Panc1 (cell line): ENCODE results near the gene BIVM. TPM values are rescaled to one million over a fixed set of nuclear protein-coding genes. Genes with fewer than 3 reads are reported as not detected.

Source experiments
- ATAC-seq: fragments of 200-7000 bp; cut with Tn5 transposase; 2 replicates; pipeline ENCODE4 v1.9.1; 2020; ENCODE audit warnings: mild to moderate bottlenecking, moderate library complexity
- BruUV-seq: library from RNA; stranded (reverse); fragments of 400-500 nt; replicated peaks from 2 replicates; lab custom pipeline; 2021; lab: Mats Ljungman, UMichigan
- CTCF ChIA-PET: fragments of 300-600 bp; sonication (Branson Sonifier 250); formaldehyde crosslinking; loops from one replicate; lab custom pipeline; 2022; ENCODE audit warnings: antibody characterized with exemption; lab: Charles Lee
- POLR2A ChIA-PET: fragments of 300-600 bp; sonication (Branson Sonifier 250); formaldehyde crosslinking; loops from one replicate; lab custom pipeline; 2022; ENCODE audit warnings: antibody characterized with exemption; lab: Charles Lee
- DNase-seq: peaks from one replicate; pipeline ENCODE4 v3.0.0-alpha.2; 2010; ENCODE audit warnings: low read depth, low spot score
- H3K27ac ChIP-seq: 2 replicates; pipeline ENCODE4 v1.5.1; 2011; ENCODE audit warnings: mild to moderate bottlenecking, low read length, inconsistent platforms
- H3K27me3 ChIP-seq: fragments of 200-500 bp; sonication (Bioruptor generic); 2 replicates; pipeline ENCODE4 v1.6.0; 2014; ENCODE audit warnings: low read length, inconsistent platforms; ENCODE audit not compliant: control insufficient read depth, insufficient read depth
- H3K36me3 ChIP-seq: fragments of 200-500 bp; sonication (Bioruptor generic); 2 replicates; pipeline ENCODE4 v1.5.1; 2014; ENCODE audit warnings: inconsistent platforms, mild to moderate bottlenecking, low read length, moderate library complexity; ENCODE audit not compliant: control insufficient read depth, insufficient read depth
- H3K4me1 ChIP-seq: 2 replicates; pipeline ENCODE4 v1.5.1; 2011; ENCODE audit warnings: inconsistent platforms, mild to moderate bottlenecking, low read length, moderate library complexity; ENCODE audit not compliant: control insufficient read depth, insufficient read depth
- H3K4me3 ChIP-seq, 2 experiments: 2 replicates each; pipeline ENCODE4 v1.5.1; 2011 to 2012; ENCODE audit warnings: low read depth in 2 of 2, low read length in 2 of 2, mild to moderate bottlenecking in 2 of 2, inconsistent platforms in 1 of 2, moderate library complexity in 1 of 2
- H3K9me3 ChIP-seq: fragments of 200-500 bp; sonication (Bioruptor generic); 2 replicates; pipeline ENCODE4 v1.5.1; 2014; ENCODE audit warnings: low read depth, mild to moderate bottlenecking, inconsistent platforms, low read length, moderate library complexity; ENCODE audit not compliant: control insufficient read depth, insufficient read depth
- CTCF ChIP-seq: fragments of 450-650 bp; IDR thresholded peaks from 2 replicates; pipeline ENCODE4 v1.5.1; 2017; ENCODE audit warnings: mild to moderate bottlenecking
- POLR2AphosphoS5 ChIP-seq: IDR thresholded peaks from 2 replicates; pipeline ENCODE4 v1.6.1; 2012; ENCODE audit warnings: mild to moderate bottlenecking, low read depth, low read length, moderate library complexity
- SIN3A ChIP-seq: IDR thresholded peaks from 2 replicates; pipeline ENCODE4 v1.6.1; 2012; ENCODE audit warnings: low read depth, mild to moderate bottlenecking, low read length, moderate library complexity, borderline replicate concordance; ENCODE audit not compliant: insufficient read depth
- TCF7L2 ChIP-seq: IDR thresholded peaks from 2 replicates; pipeline ENCODE4 v1.6.1; 2011; ENCODE audit warnings: mild to moderate bottlenecking, low read depth, low read length, inconsistent platforms
- in situ Hi-C: cut with HindIII; loops from 2 replicates; pipeline ENCODE4 v1.10.0; 2016; ENCODE audit warnings: low sequenced_read_pairs, low pct_unique_long_range_greater_than_20kb
- intact Hi-C: fragments of 100-400 bp; cut with micrococcal nuclease; formaldehyde crosslinking; loops from one replicate; pipeline ENCODE4 v1.10.0; 2022; ENCODE audit not compliant: unreplicated experiment
- total RNA-seq: library from RNA; stranded (reverse); gene quantifications from one replicate; pipeline ENCODE4 v1.2.1, GENCODE V29; 2021; ENCODE audit not compliant: unreplicated experiment
- TF ChIP-seq, protein P1 (sequence below), 2 experiments: IDR thresholded peaks; 2 replicates each; pipeline ENCODE4 v1.6.1; 2011 to 2012; ENCODE audit warnings: low read depth in 2 of 2, control low read depth in 1 of 2, low read length in 1 of 2, mild to moderate bottlenecking in 1 of 2, moderate library complexity in 1 of 2; ENCODE audit not compliant: insufficient read depth in 1 of 2

The BIVM gene
- total RNA-seq, 1 experiment from 2014 or later, result 10.5 TPM

- ChIA-PET POLR2A (no interaction called here), CTCF (no interaction called here)
- Histone ChIP-seq H3K27me3 (no peaks in the 10 kb centered on the region), H3K4me1 (no peaks in the 10 kb centered on the region), H3K9me3 (no peaks in the 10 kb centered on the region), H3K4me3 (no peak overlapping the region), H3K36me3 (no peaks in the 10 kb centered on the region; the same call in 1 of the 2 replicates), H3K27ac (no peak overlapping the region)
- intact Hi-C loops (no loop called here), in situ Hi-C loops (no loop called here)
- TF ChIP-seq, protein P1, sequence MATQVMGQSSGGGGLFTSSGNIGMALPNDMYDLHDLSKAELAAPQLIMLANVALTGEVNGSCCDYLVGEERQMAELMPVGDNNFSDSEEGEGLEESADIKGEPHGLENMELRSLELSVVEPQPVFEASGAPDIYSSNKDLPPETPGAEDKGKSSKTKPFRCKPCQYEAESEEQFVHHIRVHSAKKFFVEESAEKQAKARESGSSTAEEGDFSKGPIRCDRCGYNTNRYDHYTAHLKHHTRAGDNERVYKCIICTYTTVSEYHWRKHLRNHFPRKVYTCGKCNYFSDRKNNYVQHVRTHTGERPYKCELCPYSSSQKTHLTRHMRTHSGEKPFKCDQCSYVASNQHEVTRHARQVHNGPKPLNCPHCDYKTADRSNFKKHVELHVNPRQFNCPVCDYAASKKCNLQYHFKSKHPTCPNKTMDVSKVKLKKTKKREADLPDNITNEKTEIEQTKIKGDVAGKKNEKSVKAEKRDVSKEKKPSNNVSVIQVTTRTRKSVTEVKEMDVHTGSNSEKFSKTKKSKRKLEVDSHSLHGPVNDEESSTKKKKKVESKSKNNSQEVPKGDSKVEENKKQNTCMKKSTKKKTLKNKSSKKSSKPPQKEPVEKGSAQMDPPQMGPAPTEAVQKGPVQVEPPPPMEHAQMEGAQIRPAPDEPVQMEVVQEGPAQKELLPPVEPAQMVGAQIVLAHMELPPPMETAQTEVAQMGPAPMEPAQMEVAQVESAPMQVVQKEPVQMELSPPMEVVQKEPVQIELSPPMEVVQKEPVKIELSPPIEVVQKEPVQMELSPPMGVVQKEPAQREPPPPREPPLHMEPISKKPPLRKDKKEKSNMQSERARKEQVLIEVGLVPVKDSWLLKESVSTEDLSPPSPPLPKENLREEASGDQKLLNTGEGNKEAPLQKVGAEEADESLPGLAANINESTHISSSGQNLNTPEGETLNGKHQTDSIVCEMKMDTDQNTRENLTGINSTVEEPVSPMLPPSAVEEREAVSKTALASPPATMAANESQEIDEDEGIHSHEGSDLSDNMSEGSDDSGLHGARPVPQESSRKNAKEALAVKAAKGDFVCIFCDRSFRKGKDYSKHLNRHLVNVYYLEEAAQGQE (IDR thresholded peaks at IDR 0.05; ENCODE audit: insufficient read depth in 1 of 2, low read depth in 2 of 2, low read length in 1 of 2), result no peak
- TF ChIP-seq POLR2AphosphoS5 (no peak), TCF7L2 (no peak), CTCF (no peak), SIN3A (no peak)
- ATAC-seq (no peak), DNase-seq (no peak)
- BruUV-seq, result no TSS peak
Measured at GRCh38 chr13:102879793-102880499, 81.0 kb downstream of the BIVM start.

DNA sequence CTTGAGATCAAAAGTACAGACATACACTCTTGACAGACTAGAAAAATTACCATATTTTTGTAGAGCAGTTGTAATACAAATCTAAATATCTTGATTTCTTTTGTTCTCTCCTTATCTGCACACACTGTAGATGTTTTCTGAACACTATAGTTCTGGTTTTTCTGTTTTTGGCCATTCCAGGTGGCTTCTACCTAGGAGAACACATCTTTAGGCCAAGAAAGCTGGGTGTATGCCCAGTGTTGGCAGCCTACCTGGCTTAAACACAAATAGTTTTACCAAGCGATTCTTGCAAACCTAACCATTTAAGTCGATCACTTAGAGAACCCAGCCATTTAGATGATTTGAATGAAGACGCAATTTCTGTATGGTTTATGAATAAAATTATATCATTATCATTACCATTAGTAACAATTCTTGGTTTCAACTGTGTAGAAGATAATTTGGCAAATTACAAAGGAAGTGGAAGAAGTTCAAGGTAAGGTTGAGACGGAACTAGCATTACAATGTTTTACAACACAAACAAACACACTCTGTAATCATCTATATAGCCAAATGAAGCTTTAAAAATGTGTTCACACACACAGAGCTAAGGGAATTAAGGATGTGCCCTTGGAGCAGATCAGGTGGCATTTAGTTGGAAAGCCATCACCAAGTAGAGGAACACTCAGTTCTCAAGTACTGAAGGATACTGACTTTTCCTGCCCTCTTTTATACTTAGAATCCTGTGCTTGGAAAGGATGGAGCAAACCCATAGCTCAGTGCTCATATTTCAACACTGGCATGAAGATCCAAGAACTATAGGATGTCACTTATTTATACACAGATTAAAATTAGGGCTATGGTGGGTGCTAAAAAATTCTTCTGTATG is 83.1 kb downstream of the BIVM start:
- TF ChIP-seq TCF7L2, result no peak
- TF ChIP-seq POLR2AphosphoS5, result no peak
- TF ChIP-seq, protein P1 (IDR thresholded peaks at IDR 0.05; ENCODE audit: insufficient read depth in 1 of 2, low read depth in 2 of 2, low read length in 1 of 2), result no peak
- no peak for TF ChIP-seq SIN3A
- CTCF ChIA-PET, result no interaction called here
- Histone ChIP-seq H3K9me3 (no peaks in the 10 kb centered on the region), H3K4me1 (no peaks in the 10 kb centered on the region), H3K4me3 (no peak overlapping the region), H3K27me3 (no peaks in the 10 kb centered on the region), H3K36me3 (no peaks in the 10 kb centered on the region; the same call in 1 of the 2 replicates), H3K27ac (no peak overlapping the region)
- intact Hi-C loops (no loop called here), in situ Hi-C loops (no loop called here)
- POLR2A ChIA-PET, result no interaction called here
- DNase-seq, result no peak
- no TSS peak for BruUV-seq
- ATAC-seq, result no peak
